Osteoblast (primary cell): ENCODE data around the gene DSTYK. TPM values are rescaled to one million over a fixed set of nuclear protein-coding genes. Genes with fewer than 3 reads are reported as not detected.

ENCODE experiments used
- DNase-seq: peaks from one replicate; pipeline ENCODE4 v3.0.0; 2011; ENCODE audit warnings: low spot score, mixed read lengths; ENCODE audit not compliant: insufficient read length; ENCODE audit errors: missing footprints
- H2AFZ ChIP-seq: 2 replicates; pipeline ENCODE4 v1.6.0; 2011; ENCODE audit warnings: mild to moderate bottlenecking, low read length
- H3K27ac ChIP-seq: 2 replicates; pipeline ENCODE4 v1.5.1; 2011; ENCODE audit warnings: mild to moderate bottlenecking, low read depth, low read length, moderate library complexity
- H3K27me3 ChIP-seq: 2 replicates; pipeline ENCODE4 v1.6.0; 2012; ENCODE audit warnings: mild to moderate bottlenecking, control low read depth, inconsistent platforms, low read length, moderate library complexity; ENCODE audit not compliant: insufficient read depth
- H3K36me3 ChIP-seq: 2 replicates; pipeline ENCODE4 v1.5.1; 2011; ENCODE audit warnings: mild to moderate bottlenecking, low read length, control low read depth, moderate library complexity; ENCODE audit not compliant: insufficient read depth
- H3K4me1 ChIP-seq: 2 replicates; pipeline ENCODE4 v1.5.1; 2011; ENCODE audit warnings: mild to moderate bottlenecking, low read length, control low read depth, moderate library complexity; ENCODE audit not compliant: insufficient read depth
- H3K4me2 ChIP-seq: 2 replicates; pipeline ENCODE4 v1.6.0; 2011; ENCODE audit warnings: mild to moderate bottlenecking, low read length; ENCODE audit not compliant: insufficient read depth
- H3K4me3 ChIP-seq: fragments of 200-600 bp; sonication (generic); 3 replicates; pipeline ENCODE4 v1.5.1; 2012; ENCODE audit warnings: mild to moderate bottlenecking, low read length, inconsistent platforms; ENCODE audit not compliant: insufficient read depth
- H3K79me2 ChIP-seq: 2 replicates; pipeline ENCODE4 v1.6.0; 2012; ENCODE audit warnings: mild to moderate bottlenecking, low read length, control low read depth, inconsistent platforms; ENCODE audit not compliant: insufficient read depth
- H3K9me3 ChIP-seq: 2 replicates; pipeline ENCODE4 v1.5.1; 2011; ENCODE audit warnings: low read depth, low read length, control low read depth
- H4K20me1 ChIP-seq: 2 replicates; pipeline ENCODE4 v1.6.0; 2012; ENCODE audit warnings: mild to moderate bottlenecking, low read length, control low read depth; ENCODE audit not compliant: insufficient read depth
- total RNA-seq: library from RNA; depleted of rRNA; stranded (reverse); fragments of >200 nt; gene quantifications from 2 replicates; pipeline ENCODE4 v1.2.3, GENCODE V29; 2012
- TF ChIP-seq, protein P1 (sequence below): IDR thresholded peaks from 2 replicates; pipeline ENCODE4 v1.5.1; 2011; ENCODE audit warnings: mild to moderate bottlenecking, low read depth, low read length, moderate library complexity; ENCODE audit errors: extremely low read depth

DSTYK gene
- total RNA-seq, 1 donor: 18.1 TPM

DNA sequence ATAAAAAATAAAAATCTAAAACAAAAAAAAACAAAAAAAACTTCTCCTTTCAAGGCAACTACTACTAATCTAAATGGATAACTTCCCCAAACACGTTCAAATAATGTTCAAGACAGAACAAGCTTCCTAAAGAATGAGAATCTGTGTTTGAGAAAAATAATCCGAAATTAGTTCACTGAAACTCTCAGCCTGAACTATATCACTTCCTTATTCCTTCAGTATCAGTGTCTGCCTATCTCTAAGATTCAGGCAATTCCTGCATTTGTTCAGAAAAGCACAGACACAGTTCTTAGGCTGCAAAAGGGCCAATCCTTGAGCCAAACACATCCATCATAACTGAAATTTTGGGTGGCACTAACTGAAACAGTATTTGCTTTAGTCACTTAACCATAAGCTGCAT, 22.4 kb downstream of the DSTYK start:
- H3K4me3 ChIP-seq: no peak overlapping the region
- no peaks in the 10 kb centered on the region for H3K27me3 ChIP-seq
- TF ChIP-seq, protein P1, sequence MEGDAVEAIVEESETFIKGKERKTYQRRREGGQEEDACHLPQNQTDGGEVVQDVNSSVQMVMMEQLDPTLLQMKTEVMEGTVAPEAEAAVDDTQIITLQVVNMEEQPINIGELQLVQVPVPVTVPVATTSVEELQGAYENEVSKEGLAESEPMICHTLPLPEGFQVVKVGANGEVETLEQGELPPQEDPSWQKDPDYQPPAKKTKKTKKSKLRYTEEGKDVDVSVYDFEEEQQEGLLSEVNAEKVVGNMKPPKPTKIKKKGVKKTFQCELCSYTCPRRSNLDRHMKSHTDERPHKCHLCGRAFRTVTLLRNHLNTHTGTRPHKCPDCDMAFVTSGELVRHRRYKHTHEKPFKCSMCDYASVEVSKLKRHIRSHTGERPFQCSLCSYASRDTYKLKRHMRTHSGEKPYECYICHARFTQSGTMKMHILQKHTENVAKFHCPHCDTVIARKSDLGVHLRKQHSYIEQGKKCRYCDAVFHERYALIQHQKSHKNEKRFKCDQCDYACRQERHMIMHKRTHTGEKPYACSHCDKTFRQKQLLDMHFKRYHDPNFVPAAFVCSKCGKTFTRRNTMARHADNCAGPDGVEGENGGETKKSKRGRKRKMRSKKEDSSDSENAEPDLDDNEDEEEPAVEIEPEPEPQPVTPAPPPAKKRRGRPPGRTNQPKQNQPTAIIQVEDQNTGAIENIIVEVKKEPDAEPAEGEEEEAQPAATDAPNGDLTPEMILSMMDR: no peak

DNA sequence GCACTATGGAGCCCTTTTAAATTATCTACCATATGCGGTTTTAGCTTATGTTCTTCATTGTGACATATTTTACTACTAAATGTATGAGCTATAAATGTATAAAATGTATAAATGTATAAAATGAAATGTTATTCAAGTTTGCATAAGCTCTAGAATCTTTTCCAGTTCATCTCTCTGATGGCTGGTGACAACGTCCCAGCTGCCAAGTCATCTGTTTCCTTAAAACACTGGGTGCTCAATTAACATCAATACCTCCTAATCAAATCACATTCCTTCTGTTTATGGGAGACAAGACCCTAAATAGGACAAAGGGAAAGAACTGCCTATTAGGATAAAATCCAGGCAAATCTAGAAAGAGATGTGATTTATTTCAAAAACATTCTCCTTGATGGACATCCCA, 22.9 kb downstream of the DSTYK start:
- Histone ChIP-seq H4K20me1 (peaks cover 25% of the 10 kb centered on the region), H3K4me1 (peaks cover 12% of the 10 kb centered on the region), H3K9me3 (no peaks in the 10 kb centered on the region), H3K4me3 (no peak overlapping the region), H3K4me2 (no peak overlapping the region), H3K79me2 (peaks cover 75% of the 10 kb centered on the region), H3K27ac (no peak overlapping the region), H2AFZ (no peak overlapping the region), H3K27me3 (no peaks in the 10 kb centered on the region), H3K36me3 (peaks cover 6% of the 10 kb centered on the region)
- no peak for DNase-seq
- TF ChIP-seq, protein P1: no peak

More for the DNA sequence above, 22.4 kb downstream of the DSTYK start:
- Histone ChIP-seq H4K20me1 (peaks cover 29% of the 10 kb centered on the region), H3K9me3 (no peaks in the 10 kb centered on the region), H3K4me2 (no peak overlapping the region), H3K79me2 (peaks cover 80% of the 10 kb centered on the region), H2AFZ (no peak overlapping the region), H3K4me1 (peaks cover 7% of the 10 kb centered on the region), H3K27ac (no peak overlapping the region), H3K36me3 (peaks cover 6% of the 10 kb centered on the region)
- no peak for DNase-seq

DNA sequence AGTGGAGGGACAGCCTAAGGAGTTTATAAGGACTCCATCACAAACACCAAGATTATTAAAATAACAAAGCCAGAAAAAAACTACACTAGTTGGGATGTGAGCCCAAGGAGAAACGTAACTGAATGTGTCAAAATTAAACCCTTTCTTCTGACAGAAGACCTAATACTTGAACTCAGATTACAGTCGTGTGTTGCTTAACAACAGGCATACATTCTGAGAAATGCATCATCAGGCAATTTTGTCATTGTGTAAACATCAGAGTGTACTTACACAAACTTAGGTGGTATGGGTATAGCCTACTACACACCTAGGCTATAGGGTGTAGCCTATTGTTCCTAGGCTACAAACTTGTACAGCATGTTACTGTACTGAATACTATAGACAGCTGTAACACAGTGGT, 23.4 kb downstream of the DSTYK start:
- Histone ChIP-seq H3K4me1 (peaks cover 17% of the 10 kb centered on the region), H3K9me3 (no peaks in the 10 kb centered on the region), H3K36me3 (peaks cover 6% of the 10 kb centered on the region), H4K20me1 (peaks cover 29% of the 10 kb centered on the region), H3K79me2 (peaks cover 70% of the 10 kb centered on the region), H3K27ac (no peak overlapping the region), H3K4me3 (no peak overlapping the region), H2AFZ (no peak overlapping the region), H3K4me2 (no peak overlapping the region), H3K27me3 (no peaks in the 10 kb centered on the region)
- DNase-seq: no peak
- TF ChIP-seq, protein P1: no peak

DNA sequence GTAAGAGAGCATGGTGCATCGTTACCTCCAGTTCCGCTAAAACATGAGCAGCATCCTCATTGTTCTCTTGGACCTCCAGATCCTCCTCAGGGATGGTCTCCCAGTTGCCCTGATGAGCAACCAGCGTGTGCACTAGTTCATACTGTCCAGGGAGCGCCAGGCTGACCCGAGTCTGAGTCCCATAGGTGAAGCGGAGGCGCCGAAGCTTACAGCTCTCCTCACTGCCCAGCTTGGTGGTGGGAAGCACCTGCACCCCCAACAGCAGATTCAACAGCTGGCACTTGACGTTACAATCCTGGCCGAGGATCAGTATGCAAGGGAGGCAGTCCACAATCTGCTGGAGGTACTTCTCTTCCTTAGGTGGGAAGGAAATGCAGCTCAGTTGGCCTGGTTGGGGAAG, 24.1 kb downstream of the DSTYK start:
- Histone ChIP-seq H2AFZ (no peak overlapping the region), H3K9me3 (no peaks in the 10 kb centered on the region), H3K4me2 (no peak overlapping the region), H3K4me3 (no peak overlapping the region), H3K4me1 (peaks cover 19% of the 10 kb centered on the region), H3K27ac (no peak overlapping the region), H3K36me3 (peaks cover 6% of the 10 kb centered on the region), H3K79me2 (peaks cover 66% of the 10 kb centered on the region), H3K27me3 (no peaks in the 10 kb centered on the region), H4K20me1 (peaks cover 27% of the 10 kb centered on the region)
- DNase-seq: no peak
- TF ChIP-seq, protein P1: no peak
